Inflammatory macrophage treated with lipopolysaccharide for 4 hours (primary cell): ENCODE measurements around the gene TGFBR2.

Experiments used
- DNase-seq: peaks from one replicate; pipeline ENCODE4 v3.0.0-alpha.2; 2020

The TGFBR2 gene

DNA sequence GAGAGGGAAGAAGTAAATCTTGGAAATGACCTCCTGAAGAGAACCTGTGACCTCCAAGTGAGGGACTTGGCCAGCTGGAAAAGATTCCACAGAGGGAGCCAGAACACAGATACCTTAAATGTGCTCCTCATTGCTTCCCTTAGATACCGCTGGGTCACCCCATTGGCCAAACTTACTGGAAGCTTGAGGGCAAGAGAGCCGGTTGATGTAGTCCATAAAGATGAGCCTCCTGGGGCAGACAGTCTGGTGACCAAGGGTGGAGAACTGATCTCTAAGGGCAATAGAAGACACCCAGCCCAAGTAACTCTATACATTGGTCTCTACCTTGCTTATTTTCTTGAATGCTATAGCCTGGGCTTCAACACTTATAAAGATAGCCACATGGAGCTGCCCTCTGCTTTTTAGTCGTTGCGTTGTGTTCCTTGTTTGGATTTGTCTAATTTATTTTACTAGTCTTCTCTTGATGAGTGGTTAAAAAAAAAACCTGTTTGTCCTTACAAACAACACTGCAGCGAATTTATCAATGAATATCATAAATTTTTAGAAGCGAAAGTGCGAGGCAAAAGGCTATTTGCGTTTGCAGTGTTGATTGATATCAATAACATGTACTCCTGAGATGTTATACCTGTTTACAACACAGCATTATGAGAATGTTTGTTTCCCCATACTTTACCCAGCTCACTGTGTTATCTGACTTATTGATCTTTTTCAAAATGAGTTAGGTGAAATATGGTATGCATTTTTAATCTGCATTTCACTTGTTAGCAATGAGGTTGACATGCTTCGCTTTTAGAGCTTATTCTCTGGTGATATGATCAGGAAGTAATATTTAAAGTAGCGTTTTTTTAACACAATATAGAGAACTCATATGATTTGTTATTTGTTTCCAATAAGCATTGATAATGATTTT is 31.2 kb downstream of the TGFBR2 start:
- no peak for DNase-seq

DNA sequence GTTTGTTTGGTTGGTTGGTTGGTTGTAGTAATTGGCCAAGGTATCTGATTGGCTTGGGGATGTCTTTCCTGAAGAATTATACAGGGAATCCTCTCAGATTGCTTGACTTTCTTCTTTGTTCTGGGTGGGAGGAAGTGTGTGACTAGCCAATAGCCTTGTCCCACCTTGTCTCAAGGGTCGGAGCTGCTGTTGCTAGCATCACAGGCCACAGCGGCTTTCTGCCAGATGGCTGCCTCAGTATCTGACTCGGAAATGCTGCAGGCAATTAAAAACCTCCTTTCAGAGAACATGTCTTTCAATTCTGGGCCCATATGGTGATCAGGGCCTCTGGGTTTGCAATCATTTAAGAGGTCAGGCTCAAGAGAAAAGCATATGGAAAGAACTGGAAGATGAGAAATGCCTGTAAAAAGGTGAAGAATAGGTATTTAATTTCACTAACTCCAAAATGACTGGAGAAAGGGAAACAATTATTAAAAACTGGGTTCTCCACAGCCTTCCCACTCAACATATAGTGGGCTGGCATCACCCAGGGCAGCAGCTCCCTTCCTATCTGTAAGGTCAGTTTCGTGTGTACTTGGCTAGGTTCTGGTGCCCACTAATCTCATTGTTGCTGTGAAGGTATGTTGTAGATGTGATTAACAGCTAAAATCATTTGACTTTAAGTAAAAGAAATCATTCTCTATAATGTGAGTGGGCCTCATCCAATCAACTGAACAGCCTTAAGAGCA is 32.4 kb downstream of the TGFBR2 start:
- no peak for DNase-seq

DNA sequence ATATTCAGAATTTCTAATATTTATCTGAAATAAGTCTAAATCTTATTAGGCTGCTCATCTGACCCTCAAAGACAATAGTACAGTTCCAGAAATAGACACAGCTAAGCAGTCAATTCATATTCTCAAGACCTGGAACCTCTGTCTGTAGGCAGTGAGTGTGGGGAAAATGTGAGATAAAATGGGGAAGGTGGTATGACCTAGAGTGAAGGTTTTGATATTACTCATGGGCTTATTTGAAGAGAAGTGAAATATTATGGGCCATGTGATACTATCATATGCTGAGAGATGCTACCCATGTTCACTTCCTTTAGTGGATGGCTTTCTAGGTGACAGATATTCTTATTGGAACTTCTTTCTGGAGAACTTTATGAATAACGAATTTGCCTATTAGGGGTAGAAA is 33.5 kb downstream of the TGFBR2 start:
- peak; percentile 78 for DNase-seq

DNA sequence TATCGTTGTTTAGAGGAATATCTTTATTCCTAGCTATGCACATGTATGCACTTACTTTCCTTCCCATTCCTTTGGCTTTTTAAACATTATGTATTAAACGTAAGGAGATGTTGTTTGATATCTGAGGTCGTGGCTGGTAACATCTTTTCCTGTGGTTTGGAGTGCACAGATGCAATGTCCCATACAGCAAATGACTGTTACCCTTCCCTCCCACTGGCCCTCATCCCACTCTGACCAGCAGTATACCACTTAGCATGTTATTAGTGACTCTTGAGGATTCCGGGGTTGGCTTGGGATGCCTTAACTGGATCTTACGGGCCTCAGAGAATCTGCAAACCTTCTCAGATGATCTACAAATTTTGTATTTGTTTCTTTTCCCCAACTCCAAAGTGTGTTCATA is 34.5 kb downstream of the TGFBR2 start:
- DNase-seq = no peak

DNA sequence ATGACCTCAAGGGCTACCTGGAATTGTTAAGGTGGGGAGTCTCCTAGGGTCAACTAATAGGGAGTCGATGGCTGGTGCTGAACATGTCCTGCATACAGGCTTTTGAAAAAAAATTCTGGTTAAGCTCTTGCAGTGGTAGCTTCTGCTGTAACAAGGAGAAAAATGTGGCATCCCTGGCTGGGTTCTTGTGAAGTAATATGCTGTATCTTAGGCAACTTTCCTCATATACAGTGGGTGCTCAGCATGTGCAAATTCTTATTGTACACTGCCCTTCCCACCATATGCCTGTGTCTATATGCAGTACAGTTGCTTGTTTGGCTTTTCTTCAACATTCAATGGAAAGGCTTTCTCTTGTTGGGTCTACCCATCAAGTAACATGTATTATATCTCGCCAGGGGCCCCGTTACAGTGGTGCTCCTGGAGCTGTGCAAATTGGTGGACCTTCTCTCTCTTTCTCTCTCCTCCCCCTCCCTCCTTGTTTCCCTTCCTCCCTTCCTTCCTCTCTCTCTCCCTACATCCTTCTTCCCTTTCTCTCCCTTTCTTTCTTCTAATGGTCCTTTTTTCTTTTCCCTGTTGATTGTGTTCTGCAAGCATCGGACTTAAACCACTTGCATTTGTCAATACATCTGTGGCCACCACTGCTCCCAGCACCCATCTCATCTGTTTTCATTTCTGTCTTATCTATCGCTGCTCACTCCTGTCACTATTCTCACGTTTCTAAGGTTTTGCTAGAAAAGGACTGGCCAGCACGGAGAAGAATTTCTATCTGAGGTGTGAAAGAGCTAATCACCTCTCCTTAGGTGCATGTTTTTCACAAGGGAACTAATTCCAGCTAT is 35.2 kb downstream of the TGFBR2 start:
- DNase-seq = peak; percentile 24

GRCh38 chr3:30642849-30643361 is 36.5 kb downstream of the TGFBR2 start:
- peak; percentile 45 for DNase-seq

DNA sequence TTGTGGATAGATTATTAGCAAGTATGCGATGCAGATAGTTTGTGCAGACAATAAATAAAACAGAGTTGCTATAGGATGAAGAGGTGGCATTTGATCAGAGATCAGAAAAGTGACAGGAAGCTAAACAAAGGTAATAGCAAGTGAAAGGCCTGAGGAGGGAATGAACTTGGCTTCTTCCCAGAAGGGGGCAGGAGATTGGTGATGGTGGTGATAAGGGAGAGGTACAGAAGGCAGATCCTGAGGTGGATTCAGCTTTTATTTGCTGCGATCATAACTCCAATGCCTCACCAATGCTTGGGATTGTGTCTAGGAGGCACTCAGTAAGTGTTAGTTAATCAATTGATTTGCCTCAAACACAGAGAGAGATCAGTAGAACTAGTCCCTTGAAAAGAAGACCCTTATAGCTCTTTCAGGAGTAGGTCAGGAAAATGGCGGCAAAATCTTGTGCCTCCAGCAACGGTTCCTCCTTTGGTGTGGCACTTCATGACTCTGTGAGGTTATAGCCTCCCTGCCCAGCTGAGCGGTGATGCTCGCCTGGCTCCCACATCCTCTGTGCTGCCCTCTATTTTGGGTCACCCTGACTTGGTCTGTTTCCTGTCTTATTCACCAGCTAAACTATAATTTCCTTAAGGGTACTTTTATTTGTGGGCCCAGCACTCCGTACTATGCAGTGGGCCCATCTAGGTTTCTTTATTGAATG is 37.5 kb downstream of the TGFBR2 start:
- DNase-seq = no peak

- DNase-seq = no peak
Observed at GRCh38 chr3:30644615-30645014, 38.2 kb downstream of the TGFBR2 start.

GRCh38 chr3:30645077-30645476 is 38.7 kb downstream of the TGFBR2 start:
- no peak for DNase-seq

DNA sequence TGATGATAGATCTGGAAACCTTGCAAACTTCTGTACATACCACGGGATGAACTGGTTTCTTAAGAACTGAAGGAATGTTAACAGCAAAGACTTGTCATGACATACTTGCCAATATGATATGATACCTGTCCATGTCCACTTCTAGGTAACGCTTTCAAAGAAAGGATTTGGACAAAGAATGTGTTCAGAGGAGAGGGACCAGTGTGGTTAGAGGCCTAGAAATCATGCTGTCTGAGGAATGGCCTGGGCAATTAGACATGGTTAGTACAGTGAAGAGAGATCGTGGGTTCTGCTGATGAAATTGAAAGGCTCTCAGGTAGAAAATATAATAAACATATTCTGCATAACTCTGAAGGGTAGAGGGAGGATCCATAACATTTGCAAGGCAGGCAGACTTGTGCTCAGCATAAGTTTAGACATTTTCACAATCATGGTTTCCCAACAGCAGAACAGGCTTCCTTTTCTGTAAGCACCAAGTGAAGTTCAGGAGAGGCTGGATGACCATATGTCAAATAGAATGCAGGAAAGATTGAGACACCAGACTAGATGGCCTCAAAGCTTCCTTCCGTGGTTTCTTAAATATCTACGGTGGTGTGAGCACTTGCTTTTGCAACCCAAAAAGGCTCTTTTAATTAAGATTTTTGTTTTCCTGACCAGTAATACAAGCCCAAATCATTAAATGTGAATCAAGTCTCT is 39.9 kb downstream of the TGFBR2 start:
- peak; percentile 94 for DNase-seq

- no peak for DNase-seq
Observed at GRCh38 chr3:30646961-30647752, 40.8 kb downstream of the TGFBR2 start.

DNA sequence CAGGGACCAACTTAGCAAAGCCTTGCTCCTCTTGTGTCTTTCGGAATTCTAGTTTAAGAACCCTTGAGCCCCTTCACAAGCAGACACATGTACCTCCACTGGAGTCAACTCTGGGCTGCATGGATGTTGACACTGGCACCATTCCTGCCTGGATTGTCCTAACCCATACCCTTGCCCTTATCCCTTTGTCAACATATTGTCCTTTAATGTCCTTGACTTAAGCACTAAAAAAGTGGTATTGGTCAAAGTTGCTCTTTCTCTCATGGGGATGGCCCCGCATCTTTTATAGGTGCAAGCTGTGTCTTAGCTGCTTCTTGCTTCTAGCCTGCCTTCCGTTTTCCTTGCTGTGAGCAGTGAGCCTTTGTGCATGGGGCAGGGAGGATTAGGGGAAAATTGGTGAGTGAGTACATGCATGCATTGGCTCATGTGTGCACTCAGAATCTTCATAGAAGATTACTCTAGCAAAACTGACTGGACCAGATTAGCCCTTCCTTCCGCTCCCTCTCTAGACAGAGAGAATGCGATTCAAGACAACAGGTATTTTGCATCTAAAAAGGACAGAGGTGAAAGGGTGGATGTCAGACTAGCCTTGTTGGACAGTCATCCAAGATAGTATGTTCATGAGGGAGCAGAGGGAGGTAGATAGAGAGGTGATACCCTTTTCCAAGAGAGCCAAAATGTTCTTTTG is 42.4 kb downstream of the TGFBR2 start:
- DNase-seq = no peak

- DNase-seq = peak; percentile 88
Observed at GRCh38 chr3:30649572-30650318, 43.3 kb downstream of the TGFBR2 start.

GRCh38 chr3:30650348-30650995 is 44.1 kb downstream of the TGFBR2 start:
- DNase-seq = no peak

- no peak for DNase-seq
Observed at GRCh38 chr3:30654269-30654668, 47.9 kb downstream of the TGFBR2 start.

DNA sequence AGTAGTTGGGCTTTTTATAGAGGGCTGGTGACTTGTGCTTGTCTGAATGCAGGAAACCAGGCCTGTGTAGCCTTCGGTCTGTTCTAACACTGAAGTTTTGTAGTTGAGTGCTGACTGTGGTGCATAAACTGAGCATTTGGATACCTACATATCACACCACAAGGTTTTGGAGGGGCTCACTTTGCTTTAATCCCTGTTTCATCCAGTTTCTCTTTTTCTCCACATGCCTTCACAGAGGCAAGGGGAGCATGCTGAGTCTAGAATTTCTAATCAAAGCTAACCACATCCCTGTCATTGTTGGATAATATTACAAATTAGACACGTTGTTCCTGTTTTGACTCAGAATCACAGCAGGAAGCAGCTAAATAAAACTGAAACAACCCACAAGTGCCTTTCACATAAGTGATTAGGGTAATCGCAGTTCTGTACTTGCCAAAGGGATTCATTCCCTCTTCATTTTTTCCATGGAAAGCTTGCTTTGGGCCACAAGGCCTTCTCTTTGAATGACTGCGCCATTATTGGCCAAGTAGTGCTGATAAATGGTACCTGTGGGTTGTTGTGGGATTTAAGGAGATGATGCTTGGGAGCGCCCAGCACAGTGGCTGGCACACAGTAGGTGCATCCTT is 48.9 kb downstream of the TGFBR2 start:
- peak; percentile 92 for DNase-seq

GRCh38 chr3:30656624-30657141 is 50.3 kb downstream of the TGFBR2 start:
- DNase-seq = no peak

- DNase-seq = no peak
Observed at GRCh38 chr3:30657914-30658313, 51.5 kb downstream of the TGFBR2 start.
